GM18867 (cell line): Measurements from ENCODE around the gene S100G.

Experiments used
- ATAC-seq: cut with Tn5 transposase; IDR thresholded peaks from one replicate; pipeline ENCODE4 v1.9.1; 2021; ENCODE audit warnings: mild to moderate bottlenecking, moderate library complexity; ENCODE audit not compliant: unreplicated experiment

S100G gene

DNA sequence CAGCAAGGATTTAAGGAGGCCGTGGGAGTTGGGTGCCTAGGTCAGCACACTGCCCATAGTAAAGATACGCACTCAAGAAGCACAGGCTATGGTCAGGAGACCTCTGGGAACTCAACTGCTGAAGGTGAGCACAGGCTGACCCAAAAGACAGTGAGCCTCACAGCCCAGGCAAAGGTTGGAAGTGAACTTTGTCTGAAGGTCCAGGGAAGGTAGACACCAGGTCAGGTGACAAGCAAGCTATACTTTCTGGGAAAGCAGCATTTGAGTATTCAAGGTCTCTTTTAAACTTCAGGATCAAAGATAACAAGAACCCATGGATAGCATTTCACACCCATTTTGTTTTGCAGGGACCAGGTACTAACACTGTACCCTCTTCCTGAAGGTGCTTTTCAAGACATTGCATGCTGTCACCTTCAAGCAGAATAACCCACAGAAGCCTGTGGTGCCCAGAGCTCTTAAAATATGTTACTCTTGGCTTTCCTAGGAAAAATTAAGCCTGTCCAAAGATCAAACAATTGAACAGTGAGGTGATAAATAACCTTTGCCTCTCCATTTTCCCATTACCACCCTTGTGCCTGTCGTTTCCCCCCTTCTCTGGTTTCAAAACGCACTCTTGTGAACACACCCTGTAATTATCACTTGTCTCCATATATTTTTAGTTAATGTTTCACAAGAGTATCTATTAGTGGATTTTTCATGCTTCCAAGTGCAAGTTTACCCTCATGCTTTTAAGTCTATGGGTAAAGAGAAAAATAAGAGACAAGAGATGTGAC, 3.4 kb upstream of the S100G start:
- ATAC-seq = no peak

DNA sequence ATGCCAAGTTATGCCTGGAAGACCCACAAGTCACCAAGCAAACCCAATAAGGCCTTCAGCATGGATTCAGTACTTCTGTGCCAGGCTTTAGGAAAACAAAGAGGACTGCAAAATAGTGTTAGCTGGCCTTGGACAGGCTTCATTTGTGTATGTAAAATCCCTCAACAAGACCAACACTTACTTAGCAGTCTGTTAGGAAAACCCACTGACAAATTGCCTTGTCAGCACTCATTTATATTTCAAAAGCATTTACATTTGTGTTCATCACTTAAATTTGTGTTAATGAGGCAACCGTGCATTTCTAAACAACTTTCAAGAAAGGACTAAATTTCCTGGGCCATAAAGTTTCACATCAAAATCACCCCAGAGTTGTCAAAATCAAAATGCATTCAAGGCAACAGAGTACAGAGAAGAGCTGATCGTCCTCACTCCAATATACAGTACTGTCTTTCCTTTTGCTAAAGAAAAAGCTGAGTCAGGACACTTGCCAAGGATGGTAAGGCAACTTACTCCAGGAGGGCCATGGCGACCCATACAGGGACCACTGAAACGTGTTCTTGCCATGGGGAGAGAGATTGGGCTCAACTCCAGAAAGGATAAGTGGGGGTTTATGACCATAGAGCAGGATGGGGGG, 1.6 kb downstream of the S100G start:
- ATAC-seq = no peak

- no peak for ATAC-seq
Observed at GRCh38 chrX:16653424-16653823, 3.5 kb downstream of the S100G start.

DNA sequence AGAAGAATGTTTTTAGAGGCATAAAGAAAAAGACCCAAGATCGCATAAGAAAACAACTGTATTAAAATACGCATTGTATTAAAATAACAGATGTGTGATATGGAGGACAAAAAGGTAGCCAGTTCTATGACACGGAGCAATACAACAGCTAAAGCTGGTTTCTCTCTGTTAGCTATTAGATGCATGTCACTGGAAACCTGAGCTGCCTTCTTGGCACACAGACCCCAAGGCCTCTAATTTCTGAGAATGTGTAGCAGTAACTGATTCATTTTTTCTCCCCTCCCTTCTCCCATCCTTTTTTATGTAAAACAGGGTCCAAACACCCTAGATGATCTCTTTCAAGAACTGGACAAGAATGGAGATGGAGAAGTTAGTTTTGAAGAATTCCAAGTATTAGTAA, 4.1 kb downstream of the S100G start:
- ATAC-seq = no peak

DNA sequence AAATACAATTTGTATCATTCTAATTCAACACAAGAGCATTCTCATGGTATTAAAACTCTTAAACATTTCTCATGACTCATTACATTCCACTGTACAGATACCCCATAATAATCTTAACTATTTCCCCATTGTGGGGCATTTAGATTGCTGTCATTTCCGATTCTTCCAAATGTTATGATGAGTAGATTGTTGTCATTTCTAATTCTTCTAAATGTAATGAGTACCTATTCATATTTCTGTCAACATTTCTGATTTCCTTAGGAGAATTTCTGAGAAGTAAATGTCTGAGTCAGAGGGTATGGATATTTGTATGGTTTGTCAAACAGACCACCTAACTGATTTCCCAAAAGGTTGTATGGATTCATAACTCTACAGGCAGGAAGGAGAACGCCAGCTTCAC, 8.3 kb downstream of the S100G start:
- no peak for ATAC-seq

DNA sequence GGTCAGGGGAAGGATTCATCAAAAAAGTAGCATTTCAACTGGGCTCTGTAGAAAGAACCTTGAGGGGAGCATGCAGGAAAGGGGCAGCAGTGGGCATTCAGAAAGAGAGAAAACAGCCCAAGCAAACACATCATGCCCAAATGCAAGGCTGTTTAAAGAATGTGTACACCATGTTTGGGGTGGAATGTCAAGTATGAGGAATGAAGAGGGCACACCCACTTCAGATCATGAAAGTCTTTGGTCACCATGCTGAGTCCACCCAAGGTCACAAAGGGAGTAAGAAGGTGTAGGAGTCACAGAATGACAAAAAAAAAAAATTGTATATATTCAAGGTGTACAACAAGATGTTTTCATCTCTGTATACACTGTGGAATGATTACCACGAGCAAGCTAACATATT, 9.4 kb downstream of the S100G start:
- no peak for ATAC-seq

DNA sequence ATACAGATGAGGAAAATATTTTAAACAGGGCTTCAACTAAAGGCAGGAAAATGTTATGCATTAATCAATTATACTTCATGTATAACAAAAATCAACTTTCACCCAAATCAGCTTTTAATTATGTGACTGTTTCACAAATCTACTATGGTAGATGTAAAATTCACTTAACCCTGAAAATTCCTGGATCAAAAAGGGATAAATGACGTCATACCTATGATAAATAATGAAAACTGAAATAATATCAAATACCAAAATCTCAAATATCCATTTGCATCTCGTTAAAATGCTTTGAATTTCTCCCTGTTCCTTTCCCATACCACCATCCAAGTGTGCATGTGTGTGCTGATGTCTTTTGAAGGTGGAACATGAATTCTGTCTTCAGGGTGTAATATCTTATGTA, 11.5 kb downstream of the S100G start:
- no peak for ATAC-seq

DNA sequence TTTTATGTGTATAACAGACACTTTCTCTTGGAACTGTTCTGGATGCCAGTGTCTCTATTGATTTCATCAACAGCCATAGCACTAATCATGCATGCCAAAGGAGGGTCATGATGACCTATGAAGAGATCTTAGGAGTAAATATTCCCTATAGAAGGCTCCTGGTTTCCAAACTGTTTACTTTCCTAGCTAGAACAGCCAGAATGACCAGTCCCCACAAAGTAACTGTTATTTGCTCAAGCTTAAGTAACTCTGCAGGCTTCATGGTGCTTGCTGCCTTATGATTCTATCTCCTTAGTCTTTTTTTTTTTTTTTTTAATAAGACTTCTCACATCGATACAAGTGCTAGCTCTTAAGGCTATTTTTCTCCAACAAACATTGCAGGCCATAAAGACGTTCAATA, 12.4 kb downstream of the S100G start:
- ATAC-seq = no peak

- no peak for ATAC-seq
Observed at GRCh38 chrX:16664074-16664473, 14.1 kb downstream of the S100G start.

DNA sequence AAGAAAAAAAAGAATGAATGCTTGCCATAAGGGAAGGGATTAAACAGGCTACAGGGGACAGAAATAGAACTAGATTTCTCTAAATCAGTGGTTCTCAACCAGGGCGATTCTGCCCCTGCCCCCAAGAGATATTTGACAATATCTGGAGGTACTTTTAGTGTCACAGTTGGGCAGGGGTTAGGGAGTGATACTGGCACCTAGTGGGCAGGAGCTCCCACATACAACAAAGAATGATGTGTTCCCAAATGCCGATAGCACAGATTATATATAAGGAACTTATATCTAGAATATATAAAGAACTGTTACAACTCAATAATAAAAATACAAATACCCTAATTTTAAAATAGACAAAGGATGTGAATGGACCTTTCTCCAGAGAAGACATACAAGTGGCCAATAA, 14.7 kb downstream of the S100G start:
- ATAC-seq = no peak

DNA sequence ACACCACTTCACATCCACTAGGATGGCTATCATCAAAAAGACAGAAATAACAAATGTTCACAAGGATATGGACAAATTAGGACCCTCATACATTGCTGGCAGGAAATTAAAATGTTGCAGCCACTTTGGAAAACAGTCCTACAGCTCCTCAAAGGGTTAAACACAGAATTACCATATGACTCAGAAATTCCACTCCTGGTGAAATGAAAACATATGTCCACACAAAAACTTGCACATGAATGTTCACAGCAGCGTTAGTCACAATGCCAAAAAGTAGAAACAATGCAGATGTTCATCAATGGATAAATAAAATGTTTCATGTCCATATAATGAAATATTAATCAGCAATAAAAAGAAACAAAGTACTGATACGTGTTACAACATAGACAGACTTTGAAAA, 15.1 kb downstream of the S100G start:
- ATAC-seq = no peak

DNA sequence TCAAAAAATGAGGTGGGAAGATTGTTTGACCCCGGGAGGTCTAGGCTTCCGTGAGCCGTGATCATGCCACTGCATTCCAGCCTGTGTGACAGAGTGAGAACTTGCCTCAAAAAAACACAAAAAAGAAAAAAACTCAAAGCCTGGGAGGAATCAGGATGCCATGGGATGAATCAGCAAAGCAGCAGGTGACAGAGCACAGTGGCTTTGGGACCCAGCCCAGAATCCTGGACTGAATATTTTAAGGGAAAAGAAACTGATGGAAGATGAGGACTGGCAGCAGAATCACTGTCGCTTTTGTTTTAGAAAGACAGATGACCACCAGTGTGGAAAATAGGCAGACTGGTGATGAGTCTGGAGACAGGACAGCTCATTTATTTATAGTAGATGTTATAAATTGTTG, 16.6 kb downstream of the S100G start:
- no peak for ATAC-seq

DNA sequence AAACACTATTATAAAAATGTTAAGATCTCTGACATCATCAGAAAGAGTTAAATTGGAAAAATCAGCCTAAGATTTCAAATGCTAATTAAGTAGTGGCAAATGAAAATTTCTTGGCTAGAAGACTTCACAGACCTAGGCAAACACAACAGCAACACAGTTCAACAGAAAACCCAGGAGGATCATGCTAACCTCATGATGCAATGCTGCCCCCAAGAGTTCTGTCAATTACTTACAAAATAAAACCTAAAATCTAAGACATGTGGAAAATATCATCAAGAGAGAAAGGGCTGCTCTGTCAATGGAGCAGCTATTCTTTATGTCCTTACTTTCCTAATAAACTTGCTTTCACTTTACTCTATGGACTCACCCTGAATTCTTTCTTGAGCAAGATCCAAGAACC, 21.0 kb downstream of the S100G start:
- no peak for ATAC-seq

DNA sequence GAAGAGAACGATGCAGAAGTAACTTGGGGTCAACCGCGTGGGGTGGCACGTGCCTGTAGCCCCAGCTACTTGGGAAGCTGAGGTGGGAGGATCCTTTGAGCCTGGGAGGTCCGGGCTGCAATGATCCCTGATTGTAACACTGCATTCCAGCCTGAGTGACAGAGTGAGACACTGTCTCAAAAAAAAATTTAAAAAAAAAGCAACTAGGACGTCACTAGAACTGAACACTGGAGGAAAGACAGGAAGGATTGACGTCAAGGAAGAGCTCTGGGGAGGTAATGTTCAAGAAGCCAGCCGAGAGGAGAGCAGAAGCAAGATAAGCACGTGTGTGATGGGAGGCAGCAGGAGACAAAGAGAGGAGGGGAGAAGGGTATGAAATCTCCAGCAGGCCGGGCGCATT, 28.7 kb downstream of the S100G start:
- no peak for ATAC-seq

DNA sequence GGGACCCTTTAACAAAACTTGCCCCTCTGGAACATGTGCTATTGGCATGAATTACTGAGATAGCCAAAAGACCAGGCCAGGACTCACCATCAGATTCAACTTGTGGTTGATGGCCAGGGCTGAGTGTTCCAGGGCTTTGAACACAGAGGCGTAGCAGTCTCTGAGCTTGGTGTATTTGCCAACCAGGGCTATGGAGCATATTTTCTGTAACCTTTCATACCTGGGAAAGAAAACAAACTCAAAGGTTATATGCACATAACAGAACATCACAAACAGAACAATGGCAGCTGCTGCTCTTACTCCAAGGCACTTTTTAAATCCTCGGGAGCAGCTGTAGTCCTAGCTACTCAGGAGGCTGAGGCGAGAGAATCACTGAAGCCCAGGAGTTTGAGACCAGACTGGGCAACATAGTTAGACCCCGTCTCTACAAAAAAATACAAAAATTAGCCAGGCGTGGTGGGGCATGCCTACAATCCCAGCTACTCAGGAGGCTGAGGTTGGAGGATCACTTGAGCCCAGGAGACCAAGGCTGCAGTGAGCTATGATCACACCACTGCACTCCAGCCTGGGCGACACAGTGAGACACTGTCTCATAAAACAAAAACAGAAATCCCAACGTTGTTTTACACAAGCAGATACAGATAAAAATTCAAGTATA, 33.2 kb downstream of the S100G start:
- ATAC-seq = no peak

GRCh38 chrX:16687514-16687913, 37.6 kb downstream of the S100G start:
- ATAC-seq = no peak

- peak; percentile 89 for ATAC-seq
Observed at GRCh38 chrX:16695079-16695676, 45.2 kb downstream of the S100G start.

- ATAC-seq = no peak
Observed at GRCh38 chrX:16696956-16697355, 47.0 kb downstream of the S100G start.

DNA sequence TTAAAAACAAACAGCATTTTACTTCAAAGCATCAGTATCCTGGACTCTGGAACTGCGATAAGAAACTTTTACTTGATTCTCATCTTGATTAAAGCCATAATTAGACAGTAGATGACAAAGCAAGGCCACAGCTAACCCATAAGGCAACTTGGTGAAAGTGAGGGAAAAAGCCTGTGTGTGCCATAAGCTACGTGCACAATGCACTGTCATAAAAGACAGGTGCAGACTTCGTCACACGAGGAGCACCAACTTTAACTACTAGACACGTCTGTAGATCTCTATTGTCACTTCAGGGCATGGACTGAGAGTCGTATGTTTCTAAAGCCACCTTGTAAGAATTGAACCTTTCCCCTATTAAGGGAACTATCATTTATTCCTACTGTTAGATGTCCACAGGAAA, 49.4 kb downstream of the S100G start:
- ATAC-seq = no peak

- ATAC-seq = no peak
Observed at GRCh38 chrX:16700734-16701133, 50.8 kb downstream of the S100G start.

- no peak for ATAC-seq
Observed at GRCh38 chrX:16702700-16703599, 53.0 kb downstream of the S100G start.
